Esophagus squamous epithelium (tissue), 4 donors: ENCODE data around the gene CCDC30.

Source experiments
- CTCF ChIP-seq, 6 experiments: fragments of 450-650 bp in 4 of 6; fragments of 200-600 bp in 2 of 6; sonication (generic) in 2 of 6; IDR thresholded peaks; one replicate each; pipeline ENCODE4 v1.5.1; 2016 to 2019; ENCODE audit warnings: antibody characterized with exemption in 6 of 6, mild to moderate bottlenecking in 4 of 6, moderate library complexity in 4 of 6
- POLR2A ChIP-seq, 4 donors: fragments of 450-650 bp; IDR thresholded peaks; one replicate each; pipeline ENCODE4 v1.6.1; 2017; ENCODE audit warnings: antibody characterized with exemption in 4 of 4, mild to moderate bottlenecking in 4 of 4, moderate library complexity in 3 of 4

GRCh38 chr1:42567038-42567437, 104.0 kb downstream of the CCDC30 start:
- no peak for TF ChIP-seq CTCF (IDR thresholded peaks at IDR 0.05)
- no peak for TF ChIP-seq POLR2A (IDR thresholded peaks at IDR 0.05)
